OCI-LY7 (cell line): Measurements from ENCODE around the gene RTKN2.

Experiments
- CTCF ChIP-seq: fragments of 200-600 bp; sonication (generic); conservative IDR thresholded peaks from 2 replicates; pipeline ENCODE4 v1.5.1; 2014; ENCODE audit warnings: mild to moderate bottlenecking, antibody characterized with exemption, low read length, moderate library complexity, mixed read lengths
- EZH2phosphoT487 ChIP-seq: fragments of 200-600 bp; sonication (generic); IDR thresholded peaks from 2 replicates; pipeline ENCODE4 v1.6.1; 2018; ENCODE audit warnings: low read depth, borderline replicate concordance, mild to moderate bottlenecking, mixed run types, antibody characterized with exemption, low read length, moderate library complexity, mixed read lengths

GRCh38 chr10:62133618-62134017 is 135.0 kb downstream of the RTKN2 start:
- TF ChIP-seq CTCF = no peak
- TF ChIP-seq EZH2phosphoT487 = no peak
